Hepatocyte (in vitro differentiated cells): ENCODE data around the gene PRR12. TPM values are rescaled to one million over a fixed set of nuclear protein-coding genes. Genes with fewer than 3 reads are reported as not detected.

Experiments
- DNase-seq: peaks from one replicate; pipeline ENCODE4 v3.0.0-alpha.2; 2016; ENCODE audit warnings: low spot score
- H2AFZ ChIP-seq: fragments of 200-600 bp; sonication (generic); 2 replicates; pipeline ENCODE4 v1.6.0; 2016; ENCODE audit warnings: antibody characterized with exemption, mild to moderate bottlenecking
- H3K27ac ChIP-seq: fragments of 200-600 bp; sonication (generic); 2 replicates; pipeline ENCODE4 v1.5.1; 2016; ENCODE audit warnings: mild to moderate bottlenecking
- H3K27me3 ChIP-seq: fragments of 200-600 bp; sonication (generic); 2 replicates; pipeline ENCODE4 v1.6.1; 2016
- H3K36me3 ChIP-seq: fragments of 200-600 bp; sonication (generic); replicated peaks from 2 replicates; pipeline ENCODE4 v1.5.1; 2016; ENCODE audit warnings: low read depth; ENCODE audit not compliant: insufficient read depth
- H3K4me1 ChIP-seq: fragments of 200-600 bp; sonication (generic); 2 replicates; pipeline ENCODE4 v1.5.1; 2016; ENCODE audit warnings: mild to moderate bottlenecking, moderate library complexity; ENCODE audit not compliant: insufficient read depth
- H3K4me2 ChIP-seq: fragments of 200-600 bp; sonication (generic); 2 replicates; pipeline ENCODE4 v1.6.0; 2016
- H3K4me3 ChIP-seq: fragments of 200-600 bp; sonication (generic); 2 replicates; pipeline ENCODE4 v1.5.1; 2016; ENCODE audit warnings: mild to moderate bottlenecking
- H3K79me2 ChIP-seq: fragments of 200-600 bp; sonication (generic); 2 replicates; pipeline ENCODE4 v1.6.0; 2017; ENCODE audit warnings: mild to moderate bottlenecking
- H3K9me2 ChIP-seq: fragments of 200-600 bp; sonication (generic); replicated peaks from 2 replicates; pipeline ENCODE4 v1.6.0; 2017; ENCODE audit warnings: mild to moderate bottlenecking; ENCODE audit not compliant: insufficient read depth
- H3K9me3 ChIP-seq: fragments of 200-600 bp; sonication (generic); 2 replicates; pipeline ENCODE4 v1.5.1; 2016; ENCODE audit warnings: low read depth, mild to moderate bottlenecking
- H4K20me1 ChIP-seq: fragments of 200-600 bp; sonication (generic); 2 replicates; pipeline ENCODE4 v1.6.0; 2016; ENCODE audit warnings: mild to moderate bottlenecking; ENCODE audit not compliant: insufficient read depth, poor library complexity, severe bottlenecking
- EZH2 ChIP-seq: fragments of 200-600 bp; sonication (generic); IDR thresholded peaks from 2 replicates; pipeline ENCODE4 v1.6.1; 2016; ENCODE audit warnings: antibody characterized with exemption, mild to moderate bottlenecking, borderline replicate concordance
- EZH2phosphoT487 ChIP-seq: fragments of 200-600 bp; sonication (generic); IDR thresholded peaks from one replicate; pipeline ENCODE4 v1.6.1; 2018; ENCODE audit warnings: antibody characterized with exemption, mild to moderate bottlenecking, low read depth, moderate library complexity; ENCODE audit not compliant: unreplicated experiment, severe bottlenecking
- WGBS: methylation state at CpG from one replicate; pipeline ENCODE4 v1.1.6; 2016; ENCODE audit warnings: low lambda C conversion rate; ENCODE audit errors: missing lambda C conversion rate; 5-methylcytosine and 5-hydroxymethylcytosine counted together
- polyA plus RNA-seq: library from polyadenylated mRNA; unstranded; fragments of >200 nt; fragmentation: Nextera tagmentation; extraction: Ambion mirVana; gene quantifications from 2 replicates; pipeline ENCODE4 v1.2.1, GENCODE V29; 2016
- total RNA-seq: library from RNA; depleted of rRNA; stranded (reverse); fragments of >200 nt; gene quantifications from 2 replicates; pipeline ENCODE4 v1.2.3, GENCODE V29; 2014
- TF ChIP-seq, protein P1 (sequence below): fragments of 200-600 bp; sonication (generic); IDR thresholded peaks from 2 replicates; pipeline ENCODE4 v1.5.1; 2016; ENCODE audit warnings: antibody characterized with exemption, mild to moderate bottlenecking; ENCODE audit not compliant: poor library complexity

PRR12 gene
- total and polyA plus RNA-seq, 2 experiments from 2014 or later = 2.7 to 3.7 TPM

DNA sequence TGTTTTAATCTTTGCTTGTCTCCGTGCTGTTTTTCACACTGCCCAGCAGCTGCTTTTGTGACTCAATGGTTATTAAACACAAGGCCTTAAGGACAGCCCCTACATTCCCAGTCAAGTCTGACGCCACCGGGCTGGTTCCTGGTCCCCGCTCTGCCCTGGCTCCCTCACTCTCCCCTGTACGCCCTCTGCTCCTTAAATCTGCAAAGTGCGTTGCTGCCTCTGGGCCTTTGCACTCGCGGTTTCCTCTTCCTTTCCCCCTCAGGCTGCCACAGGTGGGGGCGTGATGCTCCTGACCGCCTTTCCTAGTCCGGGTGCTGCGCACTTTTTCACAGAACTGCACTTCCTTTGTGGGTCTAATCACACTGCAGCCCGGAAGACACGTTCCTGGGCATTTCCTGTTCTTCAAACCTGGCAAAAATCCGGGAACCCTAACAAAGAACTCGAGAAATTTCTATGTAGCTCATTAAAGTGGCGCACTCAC lies 36.2 kb upstream of the PRR12 start:
- Histone ChIP-seq H3K9me2 (no peaks in the 10 kb centered on the region), H2AFZ (no peak overlapping the region), H3K27me3 (no peaks in the 10 kb centered on the region), H3K79me2 (no peaks in the 10 kb centered on the region), H3K4me2 (no peak overlapping the region), H4K20me1 (no peaks in the 10 kb centered on the region), H3K36me3 (no peaks in the 10 kb centered on the region), H3K4me3 (no peak overlapping the region), H3K9me3 (no peaks in the 10 kb centered on the region), H3K27ac (peak overlapping the region; percentile 83), H3K4me1 (no peaks in the 10 kb centered on the region)
- 91% methylated on average over 17 of the region's 17 CpGs for WGBS
- DNase-seq = no peak
- TF ChIP-seq, protein P1, sequence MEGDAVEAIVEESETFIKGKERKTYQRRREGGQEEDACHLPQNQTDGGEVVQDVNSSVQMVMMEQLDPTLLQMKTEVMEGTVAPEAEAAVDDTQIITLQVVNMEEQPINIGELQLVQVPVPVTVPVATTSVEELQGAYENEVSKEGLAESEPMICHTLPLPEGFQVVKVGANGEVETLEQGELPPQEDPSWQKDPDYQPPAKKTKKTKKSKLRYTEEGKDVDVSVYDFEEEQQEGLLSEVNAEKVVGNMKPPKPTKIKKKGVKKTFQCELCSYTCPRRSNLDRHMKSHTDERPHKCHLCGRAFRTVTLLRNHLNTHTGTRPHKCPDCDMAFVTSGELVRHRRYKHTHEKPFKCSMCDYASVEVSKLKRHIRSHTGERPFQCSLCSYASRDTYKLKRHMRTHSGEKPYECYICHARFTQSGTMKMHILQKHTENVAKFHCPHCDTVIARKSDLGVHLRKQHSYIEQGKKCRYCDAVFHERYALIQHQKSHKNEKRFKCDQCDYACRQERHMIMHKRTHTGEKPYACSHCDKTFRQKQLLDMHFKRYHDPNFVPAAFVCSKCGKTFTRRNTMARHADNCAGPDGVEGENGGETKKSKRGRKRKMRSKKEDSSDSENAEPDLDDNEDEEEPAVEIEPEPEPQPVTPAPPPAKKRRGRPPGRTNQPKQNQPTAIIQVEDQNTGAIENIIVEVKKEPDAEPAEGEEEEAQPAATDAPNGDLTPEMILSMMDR = no peak
- TF ChIP-seq EZH2phosphoT487 (no peak), EZH2 (no peak)

DNA sequence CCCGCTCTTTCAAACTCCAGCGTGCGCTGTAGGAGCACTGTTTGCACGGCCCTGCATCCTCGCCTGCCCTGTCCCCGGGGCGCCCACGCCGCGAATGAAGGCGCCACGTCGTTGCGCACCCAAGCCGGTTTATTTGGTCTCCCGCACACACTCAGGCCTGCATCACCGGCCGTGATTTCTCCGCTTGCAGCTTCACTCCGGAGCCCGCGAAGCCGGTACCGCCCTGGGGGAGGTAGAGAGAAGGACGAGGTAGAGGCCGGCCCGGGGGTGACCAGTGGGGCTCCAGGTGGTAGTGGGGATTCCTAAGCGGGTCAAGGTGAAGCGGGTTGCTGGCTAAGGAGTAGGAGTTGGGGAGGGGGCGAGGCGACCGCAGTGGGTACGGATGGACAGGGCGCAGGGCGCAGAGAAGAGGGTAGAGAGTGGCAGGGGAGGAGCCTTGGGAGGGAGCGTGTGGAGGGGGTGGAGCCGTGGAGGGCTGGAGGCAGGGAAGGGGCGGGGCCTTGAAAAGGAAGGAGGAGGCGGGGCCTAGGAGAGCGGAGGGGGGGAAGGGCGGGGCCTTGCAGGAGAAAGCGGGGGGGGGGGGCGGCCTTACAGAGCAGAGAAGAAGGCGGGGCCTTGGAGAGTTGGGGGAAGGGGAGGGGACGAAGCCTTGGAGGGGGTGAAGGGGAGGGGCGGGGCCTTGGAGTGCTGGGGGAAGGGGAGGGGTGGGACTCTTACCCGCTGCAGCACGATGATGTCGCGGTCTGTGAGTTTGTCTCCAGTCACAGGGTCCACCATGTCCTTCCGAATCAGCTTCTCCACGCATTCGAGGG lies 35.2 kb upstream of the PRR12 start:
- 95% methylated on average over 33 of the region's 53 CpGs for WGBS

DNA sequence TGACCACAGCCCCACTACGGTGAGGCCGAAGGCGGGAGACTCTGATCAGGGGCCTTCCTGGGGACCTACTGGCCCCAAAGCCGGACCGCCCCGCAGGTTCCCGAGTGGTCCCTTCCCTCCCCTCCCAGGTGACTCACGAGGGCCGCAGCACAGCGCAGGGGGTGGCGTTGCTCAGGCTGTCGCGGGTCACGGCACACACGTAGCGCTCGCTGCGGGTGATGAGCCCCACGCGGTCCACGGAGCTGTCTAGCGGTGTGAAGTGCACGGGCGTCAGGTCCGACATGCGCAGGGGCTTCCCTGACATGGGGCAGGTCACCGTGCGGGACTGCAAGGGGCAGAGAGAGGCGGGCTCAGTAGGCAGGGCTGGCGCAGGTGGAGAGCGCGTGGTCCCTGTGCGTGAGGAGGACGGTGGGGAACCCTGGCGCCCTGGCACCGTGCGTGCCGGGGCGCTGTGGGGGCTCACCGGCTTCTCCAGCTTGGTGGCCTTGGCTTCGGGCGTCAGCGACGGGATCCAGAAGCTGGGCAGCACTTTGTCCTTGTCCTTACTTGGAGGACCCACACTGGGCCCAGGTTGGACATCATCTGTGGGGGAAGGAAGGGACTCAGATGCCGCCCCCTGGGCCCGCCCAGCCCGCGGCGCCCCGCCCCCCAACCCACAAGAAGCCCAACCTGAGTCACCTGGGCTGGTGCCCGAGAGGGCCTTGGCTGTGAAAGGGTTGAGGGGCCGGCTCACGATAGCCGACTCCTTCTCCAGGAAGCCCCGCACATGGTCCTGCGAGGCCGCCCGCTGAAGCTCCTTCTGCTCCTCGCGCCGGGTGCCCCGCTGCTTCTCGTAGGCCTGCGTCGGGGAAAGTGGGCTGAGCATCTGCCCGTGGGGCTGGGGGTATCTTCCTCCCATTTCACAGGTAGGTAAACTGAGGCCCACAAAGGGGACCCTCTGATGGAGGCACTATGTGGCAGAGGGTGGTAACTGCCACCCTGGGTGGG lies 34.3 kb upstream of the PRR12 start:
- peaks cover 3% of the 10 kb centered on the region for H3K4me1 ChIP-seq
- no peak overlapping the region for H3K27ac ChIP-seq
- H3K4me3 ChIP-seq = no peak overlapping the region
- no peak for DNase-seq
- H2AFZ ChIP-seq = no peak overlapping the region
- no peak overlapping the region for H3K4me2 ChIP-seq
- no peaks in the 10 kb centered on the region for H4K20me1 ChIP-seq
- H3K9me3 ChIP-seq = no peaks in the 10 kb centered on the region
- TF ChIP-seq EZH2 (no peak), EZH2phosphoT487 (no peak)
- TF ChIP-seq, protein P1 = no peak
- no peaks in the 10 kb centered on the region for H3K36me3 ChIP-seq
- H3K27me3 ChIP-seq = no peaks in the 10 kb centered on the region
- H3K9me2 ChIP-seq = no peaks in the 10 kb centered on the region
- peaks cover 10% of the 10 kb centered on the region for H3K79me2 ChIP-seq
- WGBS = 89% methylated on average over 56 of the region's 66 CpGs

More for the DNA sequence above, 35.2 kb upstream of the PRR12 start:
- H4K20me1 ChIP-seq = no peaks in the 10 kb centered on the region
- no peaks in the 10 kb centered on the region for H3K27me3 ChIP-seq
- H3K4me2 ChIP-seq = no peak overlapping the region
- H3K36me3 ChIP-seq = no peaks in the 10 kb centered on the region
- no peak overlapping the region for H3K4me3 ChIP-seq
- peaks cover under 1% of the 10 kb centered on the region for H3K79me2 ChIP-seq
- H3K9me3 ChIP-seq = no peaks in the 10 kb centered on the region
- no peak overlapping the region for H3K27ac ChIP-seq
- TF ChIP-seq EZH2phosphoT487 (no peak), EZH2 (no peak)
- DNase-seq = peak; percentile 64
- no peaks in the 10 kb centered on the region for H3K4me1 ChIP-seq
- no peak overlapping the region for H2AFZ ChIP-seq
- no peaks in the 10 kb centered on the region for H3K9me2 ChIP-seq
